ENCODE data around the gene TBC1D22A.

The TBC1D22A gene

DNA sequence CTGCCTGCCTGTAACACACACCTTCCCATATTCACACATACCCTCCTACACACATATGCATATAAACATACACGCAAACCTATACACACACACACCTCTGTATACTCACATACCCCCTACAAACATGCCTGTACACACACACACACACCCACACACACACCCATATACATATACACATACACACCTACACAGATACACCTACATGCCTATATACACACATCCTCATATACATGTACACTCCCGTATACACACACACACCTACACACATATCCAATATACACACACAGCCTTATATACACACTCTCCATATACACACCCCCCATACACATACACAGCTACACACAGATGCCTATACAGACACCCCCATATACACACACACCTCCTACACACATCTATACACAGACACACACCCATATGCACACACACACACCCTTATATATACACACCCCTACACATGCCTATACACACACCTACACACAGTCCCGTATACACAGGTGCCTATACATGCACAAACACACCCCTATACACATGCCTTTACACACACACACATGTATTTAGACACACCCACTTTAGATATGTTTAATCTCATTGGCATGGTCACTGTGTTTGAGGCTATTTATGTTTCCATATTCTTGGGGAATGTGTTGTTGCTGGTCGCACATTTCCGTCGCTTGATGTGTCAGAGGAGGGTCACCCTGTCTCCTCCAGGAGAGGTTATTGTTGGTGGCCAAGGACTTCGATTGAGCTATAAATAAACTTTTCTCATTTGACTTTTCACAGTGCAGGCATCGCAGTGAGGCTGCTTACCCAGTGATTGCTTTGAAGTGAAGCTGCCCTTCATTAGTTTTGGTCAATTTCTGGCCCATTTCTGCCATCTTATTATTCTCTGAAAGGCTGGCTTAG, 243.3 kb downstream of the TBC1D22A start:
- H3K27ac ChIP-seq: no peak overlapping the region
- TF ChIP-seq, protein P1, sequence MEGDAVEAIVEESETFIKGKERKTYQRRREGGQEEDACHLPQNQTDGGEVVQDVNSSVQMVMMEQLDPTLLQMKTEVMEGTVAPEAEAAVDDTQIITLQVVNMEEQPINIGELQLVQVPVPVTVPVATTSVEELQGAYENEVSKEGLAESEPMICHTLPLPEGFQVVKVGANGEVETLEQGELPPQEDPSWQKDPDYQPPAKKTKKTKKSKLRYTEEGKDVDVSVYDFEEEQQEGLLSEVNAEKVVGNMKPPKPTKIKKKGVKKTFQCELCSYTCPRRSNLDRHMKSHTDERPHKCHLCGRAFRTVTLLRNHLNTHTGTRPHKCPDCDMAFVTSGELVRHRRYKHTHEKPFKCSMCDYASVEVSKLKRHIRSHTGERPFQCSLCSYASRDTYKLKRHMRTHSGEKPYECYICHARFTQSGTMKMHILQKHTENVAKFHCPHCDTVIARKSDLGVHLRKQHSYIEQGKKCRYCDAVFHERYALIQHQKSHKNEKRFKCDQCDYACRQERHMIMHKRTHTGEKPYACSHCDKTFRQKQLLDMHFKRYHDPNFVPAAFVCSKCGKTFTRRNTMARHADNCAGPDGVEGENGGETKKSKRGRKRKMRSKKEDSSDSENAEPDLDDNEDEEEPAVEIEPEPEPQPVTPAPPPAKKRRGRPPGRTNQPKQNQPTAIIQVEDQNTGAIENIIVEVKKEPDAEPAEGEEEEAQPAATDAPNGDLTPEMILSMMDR (IDR thresholded peaks at IDR 0.05): no peak

GRCh38 chr22:47006433-47006832, 244.0 kb downstream of the TBC1D22A start:
- H3K27ac ChIP-seq: no peak overlapping the region
- TF ChIP-seq, protein P1 (IDR thresholded peaks at IDR 0.05): no peak
- no peak for DNase-seq (ENCODE audit: low spot score)
- no peak overlapping the region for H3K4me3 ChIP-seq

More for the DNA sequence above, 243.3 kb downstream of the TBC1D22A start:
- no peak for DNase-seq (ENCODE audit: low spot score)
- no peak overlapping the region for H3K4me3 ChIP-seq

GRCh38 chr22:47006869-47007268, 244.4 kb downstream of the TBC1D22A start:
- H3K27ac ChIP-seq: no peak overlapping the region
- no peak overlapping the region for H3K4me3 ChIP-seq
- TF ChIP-seq, protein P1 (IDR thresholded peaks at IDR 0.05): no peak
- DNase-seq (ENCODE audit: low spot score): no peak

DNA sequence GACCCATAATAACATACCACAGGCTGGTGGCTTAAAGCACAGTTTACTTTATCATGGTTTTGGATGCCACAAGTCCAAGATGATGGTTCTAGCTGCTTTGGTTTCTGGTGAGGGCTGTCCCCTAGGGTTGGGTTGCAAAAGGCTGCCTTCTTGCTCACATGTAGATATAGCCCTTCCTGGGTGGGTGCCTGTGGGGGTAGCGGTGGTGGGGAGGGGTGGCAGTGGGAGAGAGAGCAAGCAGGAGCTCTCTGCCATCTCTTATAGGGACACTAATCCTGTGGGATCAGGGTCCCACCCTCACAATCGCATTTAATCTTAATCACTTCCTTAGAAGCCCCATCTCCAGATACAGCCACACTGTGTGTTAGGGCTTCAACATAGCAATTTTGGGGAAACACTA, 245.0 kb downstream of the TBC1D22A start:
- Histone ChIP-seq H3K4me3 (no peak overlapping the region), H3K27ac (no peak overlapping the region)
- TF ChIP-seq, protein P1 (IDR thresholded peaks at IDR 0.05): no peak
- no peak for DNase-seq (ENCODE audit: low spot score)

- Histone ChIP-seq H3K27ac (no peak overlapping the region), H3K4me3 (no peak overlapping the region)
- DNase-seq (ENCODE audit: low spot score): no peak
- TF ChIP-seq, protein P1 (IDR thresholded peaks at IDR 0.05): no peak
Measured at GRCh38 chr22:47008208-47008885, 245.9 kb downstream of the TBC1D22A start.

- Histone ChIP-seq H3K27ac (no peak overlapping the region), H3K4me3 (no peak overlapping the region)
- TF ChIP-seq, protein P1 (IDR thresholded peaks at IDR 0.05): no peak
- DNase-seq (ENCODE audit: low spot score): no peak
Measured at GRCh38 chr22:47009304-47010101, 247.1 kb downstream of the TBC1D22A start.
